RCC 7860 (cell line): ENCODE data around the gene ANKS1B.
A peak's percentile ranks its signal among the peaks of the same experiment; 100 is the strongest.

ENCODE experiments used
- DNase-seq: peaks from one replicate; pipeline ENCODE4 v3.0.0-alpha.2; 2015; ENCODE audit warnings: low spot score
- FAIRE-seq: peaks from 2 replicates; lab custom pipeline; 2012; peaks lifted over from hg19 to GRCh38; lab: Jason Lieb, UNC

The ANKS1B gene

DNA sequence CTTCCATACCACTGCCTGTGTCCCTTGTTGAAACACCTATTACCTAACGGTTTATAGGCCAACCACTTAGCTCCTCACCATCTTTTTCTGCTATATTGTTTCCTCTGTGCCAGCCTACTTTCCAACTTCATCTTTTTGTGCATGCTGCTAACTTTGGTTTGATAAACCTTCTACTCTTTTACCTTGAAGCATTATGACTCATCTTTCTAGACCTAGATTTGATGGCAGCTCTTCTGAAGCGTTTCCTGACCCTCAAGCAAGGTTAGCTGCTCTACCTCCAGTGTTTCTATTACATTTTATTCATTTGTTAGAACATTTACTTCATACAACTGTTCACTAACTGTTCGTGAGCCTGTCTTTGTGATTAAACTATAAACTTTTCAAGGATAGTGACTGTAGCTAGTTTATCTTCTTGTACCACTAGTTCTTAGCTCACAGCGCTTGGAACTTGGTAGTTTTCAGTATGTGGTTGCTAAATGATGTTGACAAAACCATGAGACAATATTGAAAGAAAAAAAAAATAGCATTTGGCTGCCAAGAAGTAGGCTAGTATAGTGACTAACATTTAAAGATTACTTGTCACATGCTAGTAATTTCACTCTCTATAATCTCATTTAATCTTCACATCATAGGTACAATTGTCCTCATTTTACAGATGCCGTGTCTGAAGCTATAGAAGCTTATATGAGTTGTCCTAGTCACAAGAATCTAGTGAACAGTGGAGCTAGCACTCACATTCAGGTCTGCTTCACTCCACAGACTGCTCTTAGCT, 1260.2 kb downstream of the ANKS1B start:
- DNase-seq (no peak), FAIRE-seq (no peak)

DNA sequence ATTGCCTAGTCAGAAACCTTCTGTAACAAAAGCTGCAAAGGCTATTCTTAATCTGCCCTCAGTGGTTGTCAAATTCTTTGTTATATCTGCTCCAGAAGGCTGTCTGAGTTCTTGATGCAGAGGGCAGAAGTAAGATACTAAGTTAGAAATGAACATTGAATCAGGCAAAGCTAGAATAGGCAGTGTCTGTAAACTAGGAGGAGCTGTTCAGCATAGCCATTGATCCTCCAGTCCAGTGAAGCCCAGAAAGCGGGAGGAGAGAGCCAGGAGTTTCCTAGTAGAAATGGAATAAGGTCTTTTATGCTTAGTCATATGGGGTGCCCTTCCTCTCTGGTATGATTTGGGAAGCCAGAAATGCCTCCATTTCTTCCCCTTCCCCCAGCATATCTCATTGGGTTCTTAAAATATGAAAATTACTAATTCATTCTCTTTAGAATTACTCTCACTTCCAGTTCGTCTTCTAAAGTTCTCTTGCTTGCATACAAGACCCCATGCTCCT, 1263.5 kb downstream of the ANKS1B start:
- FAIRE-seq (no peak), DNase-seq (no peak)

DNA sequence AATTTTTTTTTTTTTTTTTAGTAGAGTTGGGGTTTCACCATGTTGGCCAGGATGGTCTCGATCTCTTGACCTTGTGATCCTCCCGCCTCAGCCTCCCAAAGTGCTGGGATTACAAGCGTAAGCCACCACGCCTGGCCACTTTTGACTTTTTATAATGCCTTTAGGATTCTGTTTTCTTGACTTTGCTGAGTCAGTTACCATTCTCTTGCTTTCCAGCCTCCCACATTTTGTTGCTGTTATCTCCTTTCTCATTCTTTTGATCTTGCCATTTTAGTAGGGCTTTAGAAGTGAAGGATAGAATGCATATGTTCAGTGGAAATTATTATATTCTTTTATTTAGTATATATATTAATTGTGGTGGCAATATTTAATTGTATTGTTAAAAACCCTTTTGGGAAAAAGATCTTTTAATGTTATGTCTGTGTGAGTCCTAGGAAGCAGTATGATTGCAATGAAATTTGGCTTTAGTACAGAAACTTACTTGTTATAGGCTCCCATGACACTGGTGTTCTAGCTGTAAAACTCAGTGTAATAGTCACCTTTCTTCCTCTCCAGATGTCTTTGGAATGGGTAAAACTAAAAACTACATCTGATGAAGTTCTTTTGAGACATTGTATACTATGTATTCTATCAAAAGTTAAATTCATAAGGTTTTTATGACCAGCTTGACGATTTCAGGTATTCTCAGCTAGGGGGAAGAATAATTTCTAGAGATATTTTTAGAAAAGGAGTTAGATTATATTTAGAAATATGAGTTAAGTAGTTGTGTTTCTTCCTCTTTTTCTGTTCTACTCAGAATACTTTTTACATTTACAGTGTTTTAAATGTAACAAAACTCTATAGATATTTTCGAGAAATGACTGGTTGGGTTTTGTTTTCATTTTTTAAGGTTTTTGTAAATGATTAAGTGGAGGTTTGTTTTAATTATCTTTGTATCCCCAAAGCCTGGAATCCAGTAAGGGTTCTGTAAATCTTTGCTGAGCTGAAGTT, 1264.9 kb downstream of the ANKS1B start:
- DNase-seq (no peak), FAIRE-seq (no peak)

DNA sequence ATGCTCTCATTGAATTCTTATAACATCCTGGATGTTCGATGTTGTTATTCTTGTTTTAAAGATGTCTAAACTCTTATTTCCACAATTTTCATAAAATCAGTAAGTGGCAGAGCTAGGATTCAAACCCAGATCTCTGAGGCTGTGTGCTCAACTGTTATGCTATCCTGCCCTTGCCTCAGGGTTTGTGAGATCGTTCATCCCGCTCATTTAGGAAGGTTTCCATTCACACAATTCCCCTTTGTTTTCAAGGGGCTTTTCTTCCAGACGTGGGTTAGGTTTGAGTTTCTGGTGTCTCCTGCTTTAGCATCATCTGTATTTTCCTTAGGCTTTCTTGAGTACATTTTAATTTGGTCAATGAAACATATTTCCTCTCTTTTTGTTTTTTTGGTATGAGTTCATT, 1270.3 kb downstream of the ANKS1B start:
- FAIRE-seq, result no peak

DNA sequence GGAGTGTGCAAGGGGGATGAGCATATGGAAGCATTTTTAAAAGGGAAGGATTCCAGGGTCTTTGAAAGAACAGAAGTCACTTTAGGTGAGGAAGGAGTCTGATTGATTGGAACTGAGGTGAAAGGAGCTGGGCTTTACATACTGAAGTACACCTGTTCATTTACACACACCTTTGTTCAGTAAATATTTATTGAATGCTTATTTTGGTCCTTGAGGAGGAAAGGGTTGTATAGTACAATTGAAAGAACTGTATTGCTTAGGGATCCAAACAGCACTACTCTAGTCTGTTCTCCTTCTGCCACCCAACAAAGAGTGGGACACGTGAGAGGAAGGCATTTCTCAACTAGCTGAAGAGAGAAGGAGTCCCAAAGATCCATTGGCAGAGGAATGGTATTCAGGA, 1275.7 kb downstream of the ANKS1B start:
- DNase-seq (no peak), FAIRE-seq (no peak)

More for the DNA sequence above, 1270.3 kb downstream of the ANKS1B start:
- no peak for DNase-seq

DNA sequence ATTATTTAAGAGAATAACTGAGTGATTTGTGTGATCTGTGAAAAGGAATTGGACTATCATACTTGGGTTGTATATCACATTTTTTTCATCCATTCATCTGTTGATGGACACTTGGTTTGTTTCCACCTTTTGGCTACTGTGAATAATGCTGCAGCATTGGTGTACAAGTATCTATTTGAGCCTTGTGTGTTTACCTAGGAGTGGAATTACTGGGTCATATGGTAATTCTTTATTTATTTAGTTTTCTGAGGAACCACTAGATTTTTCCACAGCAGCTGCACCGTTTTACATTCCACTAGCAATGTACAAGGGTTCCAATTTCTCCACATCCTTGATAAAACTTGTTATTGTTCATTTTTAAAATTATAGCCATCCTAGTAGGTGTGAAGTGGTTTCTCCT, 1283.6 kb downstream of the ANKS1B start:
- no peak for FAIRE-seq
- DNase-seq, result no peak

DNA sequence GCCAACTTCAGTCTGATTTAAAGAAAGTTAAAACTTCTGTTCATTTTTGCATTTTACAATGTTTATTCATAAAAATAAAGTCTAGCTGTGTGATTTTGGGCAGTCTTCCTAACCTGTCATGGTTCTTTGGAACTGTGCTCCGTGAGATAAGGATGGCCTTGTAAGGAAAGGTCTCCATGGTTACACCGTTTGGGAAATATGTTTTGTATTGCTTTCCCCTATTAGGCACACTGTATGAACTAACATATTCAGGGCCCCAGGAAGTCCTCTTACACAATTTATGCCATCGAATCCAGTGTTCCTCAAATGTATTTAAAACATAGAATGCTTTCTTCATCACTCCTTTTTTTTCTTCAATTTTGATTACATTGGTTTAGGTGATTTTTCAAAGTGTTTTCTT, 1285.2 kb downstream of the ANKS1B start:
- DNase-seq (no peak), FAIRE-seq (no peak)

DNA sequence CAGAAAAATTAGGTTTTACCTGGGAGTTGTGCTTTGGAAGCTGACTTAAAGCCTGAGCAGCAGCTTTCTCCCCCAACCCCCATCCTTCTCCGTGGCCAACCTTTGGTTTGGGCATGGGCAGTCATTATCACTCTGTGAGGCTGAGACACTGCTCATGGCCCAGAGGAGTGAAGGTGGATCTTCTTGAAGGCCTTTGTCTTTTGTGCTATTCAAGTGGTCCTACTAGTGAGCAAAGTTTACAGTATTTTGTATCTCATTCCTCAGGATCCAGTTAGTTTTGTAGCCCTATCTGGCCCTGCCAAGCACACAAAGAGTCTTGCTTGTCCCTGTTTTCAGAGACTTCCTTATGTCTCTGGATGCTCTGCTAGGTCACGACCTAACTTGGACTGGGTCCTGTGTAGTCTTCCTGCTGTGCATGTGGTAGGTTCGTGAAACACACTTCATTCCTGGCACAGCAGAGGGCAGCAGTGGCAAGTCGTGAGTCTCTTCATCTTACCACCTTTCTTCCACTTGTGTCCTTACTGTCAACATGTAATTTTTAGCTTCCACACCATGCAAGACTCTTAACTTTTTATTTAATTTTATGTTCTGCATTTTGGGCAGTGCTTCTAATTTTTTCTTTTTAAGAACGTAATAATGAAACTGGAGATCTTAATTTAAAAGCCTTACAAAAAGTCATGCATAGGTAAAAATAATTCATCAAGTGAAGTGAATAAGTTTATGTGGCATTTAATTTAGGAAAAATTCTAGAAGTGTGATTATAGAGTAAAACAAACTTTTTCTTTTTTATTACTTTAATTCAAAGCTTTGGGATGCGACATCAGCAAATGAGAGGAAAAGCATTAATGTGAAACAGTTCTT, 1285.9 kb downstream of the ANKS1B start:
- DNase-seq (peak; percentile 39), FAIRE-seq (peak; percentile 61)

DNA sequence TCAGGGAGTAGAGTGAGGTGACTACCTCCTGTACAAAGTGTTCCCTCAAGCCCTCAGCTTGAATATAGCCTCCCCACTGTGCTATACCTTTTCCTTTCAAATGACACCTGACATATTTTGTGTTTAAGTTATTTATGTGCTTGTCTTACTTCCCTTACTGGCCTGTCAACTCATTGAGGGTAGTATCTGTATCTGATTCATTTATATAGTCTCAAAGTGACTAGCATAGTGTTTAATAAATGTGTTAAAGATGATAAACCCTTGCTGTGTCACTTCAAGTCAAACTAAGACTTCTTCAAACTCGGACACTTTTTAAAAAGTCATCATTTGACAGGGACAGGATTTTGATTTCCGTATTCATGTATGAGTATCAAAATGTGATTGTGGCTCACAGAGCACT, 1287.5 kb downstream of the ANKS1B start:
- FAIRE-seq (no peak), DNase-seq (no peak)

DNA sequence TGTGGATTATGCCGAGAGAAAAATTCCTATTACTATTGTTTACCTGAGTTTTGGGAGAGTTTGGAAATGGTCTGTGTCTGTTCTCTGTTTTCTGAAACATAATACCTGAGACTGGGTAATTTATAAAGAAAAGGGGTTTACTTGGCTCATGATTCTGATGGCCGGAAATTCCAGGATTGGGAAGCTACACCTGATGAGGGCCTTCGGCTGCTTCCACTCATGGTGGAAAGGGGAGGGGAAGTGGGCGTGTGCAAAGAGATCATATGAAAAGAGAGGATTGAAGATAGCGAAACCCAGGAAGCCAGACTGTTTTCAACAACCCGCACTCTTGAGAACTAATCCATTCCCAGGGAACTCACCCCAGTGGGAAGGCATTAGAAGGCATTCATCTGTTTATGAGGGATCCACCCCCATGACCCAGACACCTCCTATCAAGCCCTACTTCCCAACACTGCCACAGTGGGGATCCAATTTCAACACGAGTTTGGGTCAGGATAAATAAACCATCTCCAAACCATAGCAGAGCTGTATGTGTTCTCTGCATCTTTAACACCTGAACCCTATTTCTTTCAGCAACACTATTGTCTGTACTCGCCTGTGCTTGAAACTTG, 1288.6 kb downstream of the ANKS1B start:
- DNase-seq (no peak), FAIRE-seq (no peak)

DNA sequence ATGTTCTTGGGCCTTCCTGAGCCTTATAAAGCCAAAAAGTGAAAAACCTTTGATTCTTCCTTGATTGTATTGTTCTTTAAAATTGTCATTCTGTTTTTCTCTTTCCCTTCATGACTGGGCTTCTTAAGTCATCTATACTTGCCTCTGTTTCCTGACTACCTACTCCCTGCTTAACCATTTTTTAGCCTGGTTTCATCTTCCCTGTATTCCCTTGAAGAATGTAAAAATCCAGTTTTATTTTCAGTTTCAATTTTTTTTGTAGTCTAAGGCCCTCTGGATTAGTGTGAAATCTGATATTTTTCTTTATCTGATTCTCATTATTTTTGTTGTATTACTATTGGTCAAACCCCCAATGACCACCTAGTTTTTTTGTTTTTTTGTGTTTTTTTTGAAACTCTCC, 1293.4 kb downstream of the ANKS1B start:
- DNase-seq, result no peak
- FAIRE-seq, result no peak

DNA sequence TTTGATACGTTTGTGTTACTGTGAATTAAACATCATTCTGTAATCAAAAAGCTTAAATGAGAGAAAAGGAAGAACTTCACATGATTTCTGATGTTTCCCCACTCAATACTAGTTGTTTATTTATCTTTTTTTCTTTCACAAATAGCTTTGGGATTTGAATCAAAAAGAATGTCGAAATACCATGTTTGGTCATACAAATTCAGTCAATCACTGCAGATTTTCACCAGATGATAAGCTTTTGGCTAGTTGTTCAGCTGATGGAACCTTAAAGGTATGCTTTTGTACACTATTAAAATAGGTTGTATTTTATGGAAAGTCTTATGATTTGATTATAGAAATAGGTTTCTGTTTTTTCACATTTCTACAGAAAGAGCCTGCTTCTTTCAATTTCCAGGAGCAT, 1298.1 kb downstream of the ANKS1B start:
- no peak for DNase-seq
- FAIRE-seq, result no peak
